Dermis microvascular lymphatic vessel endothelial cell (primary cell): Measurements from ENCODE around the gene HSD11B2. TPM values are rescaled to one million over a fixed set of nuclear protein-coding genes. Genes with fewer than 3 reads are reported as not detected.
A peak's percentile ranks its signal among the peaks of the same experiment; 100 is the strongest.
"Not testable (repeated sequence)": the region's sequence is repeated elsewhere in the genome, so short reads cannot be mapped to it uniquely, and the experiment has no call there.

Source experiments
- DNase-seq, 2 donors: peaks; one replicate each; pipeline versions ENCODE4 v3.0.0 to v3.0.0-alpha.2; 2010; ENCODE audit warnings: low read depth in 2 of 2
- total RNA-seq: library from RNA; depleted of rRNA; stranded (reverse); fragments of >200 nt; gene quantifications from 2 replicates; pipeline ENCODE4 v1.2.1, GENCODE V29; 2014

Gene HSD11B2
- total RNA-seq, 1 donor from 2014 or later: not detected

DNA sequence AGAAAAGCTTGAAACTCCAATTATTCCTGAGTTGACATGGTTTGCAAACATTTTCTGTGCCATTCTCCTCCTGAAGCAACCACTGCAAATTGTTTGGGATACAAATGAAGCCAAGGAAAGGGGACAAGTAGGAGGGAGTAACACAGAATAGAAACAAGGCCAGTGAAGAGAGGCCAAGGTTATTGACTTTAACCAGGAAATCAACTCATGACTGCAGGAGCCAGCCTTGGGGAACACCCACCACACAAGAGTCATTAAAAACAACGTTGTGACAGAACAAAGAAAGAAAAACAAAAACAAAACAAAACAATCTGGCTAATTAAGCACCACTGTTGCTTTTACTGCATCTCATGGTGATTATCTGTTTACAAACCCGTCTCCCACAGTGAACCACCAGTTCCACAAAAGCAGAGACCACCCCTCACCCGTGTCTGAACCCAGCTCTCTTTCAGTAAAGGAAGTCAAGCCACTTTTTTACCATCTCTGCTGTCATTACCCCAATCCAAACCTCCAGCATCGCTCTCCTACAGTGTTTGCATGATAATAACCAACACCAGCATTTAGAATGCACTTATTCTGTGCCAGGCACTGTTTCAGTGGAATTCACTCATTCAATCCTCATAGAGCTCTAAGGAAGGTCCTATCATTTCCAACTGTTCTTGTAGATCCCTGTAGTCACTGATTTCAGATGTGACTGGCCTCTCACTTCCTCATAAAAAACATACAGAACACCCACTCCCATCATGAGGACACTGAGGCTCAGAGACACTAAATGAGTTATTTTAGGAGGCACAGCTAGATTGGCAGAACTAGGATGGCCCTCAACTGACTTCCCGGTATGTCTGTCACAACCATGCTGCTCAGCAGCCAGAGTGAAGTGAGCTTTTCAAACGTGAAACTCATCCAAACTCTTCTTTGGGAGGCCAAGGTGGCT, 16.7 kb upstream of the HSD11B2 start:
- no peak for DNase-seq

DNA sequence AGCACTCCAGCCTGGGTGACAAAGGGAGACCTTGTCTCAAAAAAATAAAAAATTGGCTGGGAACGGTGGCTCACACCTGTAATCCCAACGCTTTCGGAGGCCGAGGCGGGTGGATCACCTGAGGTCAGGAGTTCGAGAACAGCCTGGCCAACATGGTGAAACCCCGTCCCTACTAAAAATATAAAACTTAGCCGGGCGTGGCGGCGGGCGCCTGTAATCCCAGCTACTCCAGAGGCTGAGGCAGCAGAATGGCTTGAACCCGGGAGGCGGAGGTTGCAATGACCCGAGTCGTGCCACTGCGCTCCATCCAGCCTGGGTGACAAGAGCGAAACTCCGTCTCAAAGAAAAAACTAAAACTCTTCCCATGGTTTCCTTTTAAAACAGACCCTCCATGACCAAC, 15.5 kb upstream of the HSD11B2 start:
- not testable (repeated sequence) for DNase-seq

DNA sequence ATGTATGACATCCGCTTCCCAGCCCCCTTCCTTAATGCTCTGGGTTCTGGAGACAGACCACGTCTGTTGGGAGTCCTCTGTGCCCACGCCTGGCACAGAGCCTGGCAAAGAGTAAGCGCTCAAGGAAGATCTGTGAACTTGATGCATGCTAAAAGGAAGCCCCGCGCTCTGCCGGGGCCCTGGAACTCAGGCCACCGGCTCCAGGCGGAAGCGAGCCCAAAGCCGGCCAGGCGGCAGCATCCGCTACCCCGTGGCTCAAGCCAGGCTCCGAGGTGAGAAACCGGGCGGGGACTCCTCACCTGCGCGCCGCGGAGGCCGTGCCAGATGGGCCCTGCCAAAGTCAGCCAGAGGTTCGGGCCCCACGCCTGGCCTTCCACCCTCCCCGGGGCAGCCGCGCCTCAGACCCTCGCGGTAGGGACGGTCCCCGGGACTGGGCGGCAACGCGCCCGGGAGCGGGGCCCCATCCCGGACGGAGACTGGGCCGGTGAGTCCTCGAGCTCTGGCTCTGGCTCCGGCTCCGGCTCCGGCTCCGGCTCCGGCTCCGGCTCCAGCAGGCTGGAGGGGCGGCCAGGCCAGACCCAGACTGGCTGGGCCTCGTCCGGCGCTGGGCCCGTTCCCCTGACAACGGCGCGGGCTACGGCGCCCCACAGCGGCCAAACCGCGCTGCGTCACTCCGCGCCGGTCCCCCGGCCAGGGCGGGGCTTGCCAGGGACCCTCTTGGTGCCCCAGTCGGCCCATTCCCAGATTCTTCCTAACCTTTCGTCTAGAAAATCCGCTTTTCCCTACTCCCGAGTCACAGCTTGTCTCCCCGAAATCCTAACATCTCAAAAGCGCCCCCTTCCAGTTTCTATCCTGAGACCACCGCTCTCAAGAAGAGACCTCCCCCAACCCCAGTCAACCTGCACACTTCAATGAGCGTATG, 14.8 kb upstream of the HSD11B2 start, which contains the start of gene ZDHHC1:
ZDHHC1 (minus strand) TSS at position 606 of the 922 bp plus-strand sequence. CDS start 8,702 bp downstream, outside the sequence.
- DNase-seq: peak in 1 of 2 donors; percentile 76

DNA sequence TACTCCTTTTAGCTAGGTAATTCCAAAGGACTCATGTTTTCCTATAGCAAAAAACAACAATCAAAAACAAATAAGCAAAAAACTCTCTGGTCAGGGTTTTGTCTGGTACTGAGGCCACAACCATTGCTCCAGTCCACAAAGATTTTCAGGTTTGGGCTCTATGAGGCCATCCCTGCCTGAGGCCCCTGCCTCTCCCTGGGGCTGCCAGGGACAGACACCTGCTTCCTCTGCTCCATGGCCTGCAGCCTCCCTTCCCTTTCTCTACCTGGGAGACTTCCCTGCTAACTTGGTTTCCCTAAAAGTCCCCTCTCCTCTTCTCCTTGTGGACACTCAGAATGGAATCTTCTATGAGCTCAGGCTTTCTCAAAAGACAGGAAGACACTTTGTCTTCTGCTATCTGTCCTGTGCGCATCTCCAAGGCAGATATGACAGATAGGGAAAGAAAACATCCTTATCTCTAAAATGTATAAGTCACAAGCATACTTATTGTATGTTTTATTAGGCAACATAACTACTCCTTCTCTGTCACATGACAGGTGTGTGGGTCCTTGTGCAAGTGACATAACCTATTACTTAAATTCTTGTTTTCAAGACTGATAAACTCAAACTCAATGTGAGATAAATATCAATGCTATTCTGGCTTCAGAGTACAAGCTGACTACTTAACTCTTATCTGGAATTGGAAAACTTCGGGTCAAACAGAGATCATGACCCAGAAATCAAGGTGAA, 13.4 kb upstream of the HSD11B2 start:
- no peak for DNase-seq

DNA sequence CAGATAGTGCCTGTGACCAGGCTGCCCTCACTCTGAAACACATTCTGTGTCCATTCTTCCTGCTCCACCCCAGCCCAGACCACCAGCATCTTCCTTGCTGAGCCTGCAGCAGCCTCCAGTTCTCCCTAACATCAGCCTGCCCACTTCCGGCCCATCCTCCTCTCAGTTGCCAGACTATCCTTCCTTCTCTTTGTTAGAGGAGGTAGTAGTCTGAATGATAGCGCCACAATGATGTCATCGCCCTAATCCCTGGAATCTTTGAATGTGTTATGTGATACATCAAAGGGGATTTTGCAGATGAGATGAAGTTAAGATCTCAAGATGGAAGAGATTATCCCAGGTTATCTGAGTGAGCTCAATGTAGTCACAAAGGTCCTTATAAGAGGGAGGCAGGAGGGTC, 11.4 kb upstream of the HSD11B2 start:
- DNase-seq: no peak

- no peak for DNase-seq
Observed at GRCh38 chr16:67419931-67420330, 11.0 kb upstream of the HSD11B2 start.

- DNase-seq: no peak
Observed at GRCh38 chr16:67421030-67421429, 9.9 kb upstream of the HSD11B2 start.

DNA sequence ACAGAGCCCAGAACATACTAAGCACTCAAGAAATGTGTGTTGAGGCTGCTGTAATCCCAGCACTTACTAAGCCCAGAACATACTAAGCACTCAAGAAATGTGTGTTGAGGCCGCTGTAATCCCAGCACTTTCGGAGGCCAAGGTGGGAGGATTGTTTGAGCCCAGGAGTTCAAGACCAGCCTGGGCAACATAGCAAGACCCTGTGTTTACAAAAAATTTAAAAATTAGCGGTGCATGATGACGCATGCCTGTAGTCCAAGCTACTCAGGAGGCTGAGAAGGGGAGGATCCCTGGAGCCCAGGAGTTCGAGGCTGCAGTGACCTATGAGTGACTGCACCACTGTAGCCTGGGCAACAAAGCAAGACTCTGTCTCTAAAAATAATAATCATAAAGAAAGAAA, 7.9 kb upstream of the HSD11B2 start:
- DNase-seq: no peak

- no peak for DNase-seq
Observed at GRCh38 chr16:67423611-67424260, 7.2 kb upstream of the HSD11B2 start.

GRCh38 chr16:67424261-67424615, 6.7 kb upstream of the HSD11B2 start:
- no peak for DNase-seq

DNA sequence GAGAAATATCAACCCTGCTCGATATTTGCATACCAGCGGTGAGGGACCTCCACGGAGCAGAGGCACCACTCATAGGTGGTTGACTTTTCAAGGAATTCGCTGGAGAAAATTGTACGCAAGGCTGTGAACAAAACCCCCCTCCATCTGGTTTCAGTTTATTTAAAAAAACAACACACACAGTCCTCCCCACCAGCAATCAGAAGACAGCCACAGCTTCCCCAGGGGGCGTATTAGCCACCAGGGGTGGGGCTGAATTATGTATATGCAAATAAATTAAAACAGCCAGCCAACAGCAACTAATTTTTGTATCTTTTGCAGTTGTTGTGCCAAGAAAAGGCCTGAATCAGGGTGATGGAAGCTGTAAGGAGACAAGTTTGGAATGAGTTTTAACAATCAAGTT, 5.9 kb upstream of the HSD11B2 start:
- DNase-seq: no peak

DNA sequence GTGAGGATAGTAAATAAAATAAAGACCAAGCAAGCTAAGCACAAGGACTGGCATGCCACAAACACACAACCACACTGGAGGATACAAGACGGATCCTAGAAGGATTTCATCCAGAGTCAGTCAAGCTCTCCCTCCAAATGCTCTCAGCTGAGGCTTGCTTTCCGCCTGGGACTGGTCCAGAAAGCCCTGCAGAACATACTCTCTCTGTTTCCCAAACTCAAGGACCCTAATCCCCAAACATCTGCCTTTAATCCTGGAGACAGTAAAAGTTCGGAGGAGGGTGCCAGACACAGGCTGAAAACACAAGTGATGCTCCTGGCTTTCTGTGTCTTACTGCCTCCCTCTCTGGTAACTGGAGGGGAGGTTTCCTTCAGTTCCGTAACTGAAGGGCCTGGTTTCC, 5.3 kb upstream of the HSD11B2 start:
- DNase-seq: no peak

DNA sequence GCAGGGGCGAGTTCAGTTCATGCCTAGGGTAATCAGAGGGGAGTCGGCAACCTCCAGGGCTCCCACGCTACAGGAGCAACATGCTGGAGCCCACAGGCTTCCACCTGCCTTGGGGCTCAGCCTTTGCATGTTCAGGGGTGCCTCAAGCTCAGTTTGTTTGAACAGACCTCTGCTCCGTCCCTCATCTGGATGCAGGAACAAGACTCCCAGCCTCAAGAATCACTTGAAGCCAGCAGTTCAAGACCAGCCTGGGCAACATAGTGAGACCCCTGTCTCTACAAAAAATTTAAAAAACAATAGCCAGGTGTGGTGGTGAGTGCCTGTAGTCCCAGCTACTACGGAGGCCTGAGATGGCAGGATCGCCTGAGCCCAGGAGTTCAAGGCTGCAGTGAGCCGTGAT, 4.9 kb upstream of the HSD11B2 start:
- DNase-seq: no peak

- DNase-seq: no peak
Observed at GRCh38 chr16:67426950-67427349, 4.0 kb upstream of the HSD11B2 start.

DNA sequence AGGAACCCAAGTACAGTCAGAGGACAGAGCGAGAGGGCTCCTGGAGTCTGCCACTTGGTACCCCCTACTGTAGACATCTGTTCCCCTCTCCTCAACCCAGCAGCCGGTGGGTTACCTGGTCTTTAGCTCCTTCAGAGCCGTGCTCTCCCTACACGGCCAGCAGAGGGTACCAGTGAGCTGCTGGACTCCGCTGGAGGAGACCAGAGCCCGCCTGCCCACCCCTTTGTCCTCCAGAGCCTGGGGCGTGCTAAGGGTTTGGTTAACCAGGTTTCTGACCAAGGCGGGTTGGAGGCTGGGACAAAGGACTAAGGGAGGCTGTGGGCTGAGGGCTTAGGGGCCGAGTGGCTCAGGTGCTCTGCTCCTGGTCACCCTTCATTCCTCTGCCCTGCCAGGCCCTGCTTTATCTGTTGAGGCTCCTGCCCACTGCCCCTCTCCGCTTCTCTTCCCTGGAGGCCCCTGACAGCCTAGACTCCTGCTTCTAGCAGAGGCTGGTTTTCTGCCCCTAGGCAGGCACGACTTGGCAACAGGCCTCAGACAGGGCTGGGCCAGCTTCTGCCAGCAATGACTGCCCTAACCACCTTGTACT, 2.7 kb upstream of the HSD11B2 start:
- peak in 1 of 2 donors; percentile 69 for DNase-seq

DNA sequence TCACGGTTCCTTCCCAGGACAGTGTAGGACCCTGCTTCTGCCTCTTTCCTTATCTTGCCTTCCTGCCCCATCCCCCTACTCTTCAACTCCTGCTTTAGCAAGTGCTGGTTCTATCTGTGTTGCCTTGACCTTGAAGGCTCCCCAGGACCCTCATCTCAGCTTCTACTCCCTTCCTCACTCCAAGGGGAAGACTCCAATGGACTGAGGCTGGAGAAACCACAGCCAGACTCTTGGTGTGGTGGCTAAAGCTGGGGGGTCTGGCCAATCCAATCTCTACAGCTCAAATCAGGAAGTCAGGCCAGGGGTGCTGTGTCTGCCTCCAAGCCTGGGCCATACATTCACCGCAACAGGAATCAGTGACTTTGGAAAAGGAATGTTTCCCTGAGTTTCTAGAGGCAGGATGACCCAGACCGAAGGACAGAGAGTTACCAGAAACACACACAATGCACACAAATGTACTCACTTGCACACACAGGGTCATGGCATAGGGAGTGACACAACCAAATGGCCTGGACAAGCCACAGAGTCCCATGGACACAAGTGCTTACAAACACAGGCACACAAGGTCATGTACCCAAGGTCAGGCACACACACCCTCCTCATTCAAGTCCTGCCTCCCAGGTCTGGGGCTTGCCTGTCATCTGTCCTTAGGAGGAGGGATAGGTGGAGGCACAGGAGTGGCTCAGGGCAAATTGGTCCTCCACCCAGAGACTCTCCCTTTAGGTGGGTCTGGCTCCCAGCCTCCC, 1.7 kb upstream of the HSD11B2 start:
- no peak for DNase-seq

DNA sequence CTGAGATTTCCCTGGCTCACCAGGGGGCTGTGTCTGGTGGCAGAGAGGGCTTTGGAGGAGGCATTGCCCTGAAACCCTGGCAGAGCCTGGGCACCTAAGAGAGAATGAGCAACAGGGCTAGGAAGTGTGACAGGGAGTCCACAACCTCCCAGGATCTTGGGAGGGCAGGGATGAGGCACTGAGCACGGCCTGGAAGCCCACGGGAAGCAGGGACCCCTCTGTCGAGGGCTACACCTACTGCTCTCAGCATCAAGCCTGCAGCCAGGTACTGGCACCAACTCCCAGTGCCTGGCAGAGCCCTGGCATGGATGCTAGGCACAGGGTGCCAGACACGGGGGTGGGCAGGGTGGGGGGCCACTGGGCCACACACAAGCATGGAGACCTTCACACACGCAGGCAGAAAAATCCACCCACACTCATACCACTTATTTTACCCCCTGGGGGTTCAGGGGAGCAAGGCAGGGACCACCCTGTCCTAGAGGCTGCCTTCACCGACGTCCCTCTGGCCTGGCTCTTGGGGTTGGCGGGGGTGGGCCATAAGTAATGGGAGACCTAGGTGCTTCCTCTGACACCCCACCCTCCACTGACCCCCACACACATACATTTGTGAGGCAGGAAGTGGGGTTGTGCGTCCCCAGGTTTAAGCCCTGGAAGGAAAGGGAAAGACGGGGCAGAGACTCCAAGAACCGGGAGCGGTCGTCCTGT, 970 bp upstream of the HSD11B2 start:
- DNase-seq: no peak

- DNase-seq: peak in 1 of 2 donors; percentile 14
Observed at GRCh38 chr16:67430504-67430976, 381 bp upstream of the HSD11B2 start.
